Caco-2 (cell line): ENCODE measurements around the gene CACTIN. TPM values are rescaled to one million over a fixed set of nuclear protein-coding genes. Genes with fewer than 3 reads are reported as not detected.

Source experiments
- BruUV-seq: library from RNA; stranded (reverse); fragments of 400-500 nt; replicated peaks from 2 replicates; lab custom pipeline; 2021; lab: Mats Ljungman, UMichigan
- CTCF ChIA-PET: fragments of 300-600 bp; sonication (Branson Sonifier 250); formaldehyde crosslinking; loops from one replicate; lab custom pipeline; 2022; ENCODE audit warnings: antibody characterized with exemption; lab: Charles Lee
- POLR2A ChIA-PET: fragments of 300-600 bp; sonication (Branson Sonifier 250); formaldehyde crosslinking; loops from one replicate; lab custom pipeline; 2022; ENCODE audit warnings: antibody characterized with exemption; lab: Charles Lee
- DNase-seq, 2 experiments: peaks; one replicate each; pipeline versions ENCODE4 v3.0.0 to v3.0.0-alpha.2; 2020 to 2022
- H3K27me3 ChIP-seq: replicated peaks from 2 replicates; pipeline ENCODE4 v1.6.0; 2011; ENCODE audit warnings: low read length; ENCODE audit not compliant: control insufficient read depth, insufficient read depth
- H3K36me3 ChIP-seq: 2 replicates; pipeline ENCODE4 v1.5.1; 2011; ENCODE audit warnings: low read length; ENCODE audit not compliant: control insufficient read depth, insufficient read depth
- H3K4me1 ChIP-seq: fragments of 250-450 bp; sonication (Bioruptor Pico); 2 replicates; pipeline ENCODE4 v1.5.1; 2020; ENCODE audit warnings: mild to moderate bottlenecking
- H3K4me3 ChIP-seq: 2 replicates; pipeline ENCODE4 v1.5.1; 2011; ENCODE audit warnings: low read depth, mild to moderate bottlenecking, control low read depth, low read length
- H3K9me3 ChIP-seq: fragments of 250-450 bp; sonication (Bioruptor Pico); 2 replicates; pipeline ENCODE4 v1.5.1; 2020; ENCODE audit warnings: mild to moderate bottlenecking, moderate library complexity
- H3K27ac Mint-ChIP-seq: one replicate; pipeline ENCODE4 v1.8.0; 2022; ENCODE audit warnings: mixed read lengths; ENCODE audit not compliant: unreplicated experiment
- H3K27me3 Mint-ChIP-seq: one replicate; pipeline ENCODE4 v1.8.0; 2022; ENCODE audit warnings: mixed read lengths; ENCODE audit not compliant: insufficient read depth, unreplicated experiment
- H3K36me3 Mint-ChIP-seq: one replicate; pipeline ENCODE4 v1.8.0; 2022; ENCODE audit warnings: mild to moderate bottlenecking, mixed read lengths; ENCODE audit not compliant: insufficient read depth, unreplicated experiment
- H3K4me1 Mint-ChIP-seq: one replicate; pipeline ENCODE4 v1.8.0; 2022; ENCODE audit warnings: low read depth, mixed read lengths; ENCODE audit not compliant: unreplicated experiment
- H3K4me3 Mint-ChIP-seq: one replicate; pipeline ENCODE4 v1.8.0; 2022; ENCODE audit warnings: mild to moderate bottlenecking, moderate library complexity, mixed read lengths; ENCODE audit not compliant: unreplicated experiment
- H3K9me3 Mint-ChIP-seq: one replicate; pipeline ENCODE4 v1.8.0; 2022; ENCODE audit warnings: mixed read lengths; ENCODE audit not compliant: unreplicated experiment
- CTCF ChIP-seq, 2 experiments: fragments of 200-600 bp in 1 of 2; IDR thresholded peaks; 1 replicate in 1 of 2; 2 replicates in 1 of 2; pipeline versions ENCODE4 v1.5.1 to v1.8.0; 2011 to 2022; ENCODE audit warnings: antibody characterized with exemption in 1 of 2, control low read depth in 1 of 2, inconsistent platforms in 1 of 2, low read depth in 1 of 2, low read length in 1 of 2, mild to moderate bottlenecking in 1 of 2, moderate library complexity in 1 of 2; ENCODE audit not compliant: insufficient read depth in 1 of 2, severe bottlenecking in 1 of 2, unreplicated experiment in 1 of 2
- intact Hi-C: fragments of 100-400 bp; cut with micrococcal nuclease; formaldehyde crosslinking; loops from one replicate; pipeline ENCODE4 v1.10.0; 2022; ENCODE audit not compliant: unreplicated experiment
- total RNA-seq: library from RNA; stranded (reverse); gene quantifications from 2 replicates; pipeline ENCODE4 v1.2.3, GENCODE V29; 2022

Gene CACTIN
- total RNA-seq, 1 experiment from 2014 or later: 33.9 TPM

GRCh38 chr19:3653865-3654513 lies 27.4 kb upstream of the CACTIN start:
- intact Hi-C loops: no loop called here
- Mint-ChIP-seq H3K36me3 (peaks cover 18% of the 10 kb centered on the region), H3K27me3 (no peaks in the 10 kb centered on the region), H3K9me3 (no peaks in the 10 kb centered on the region), H3K4me1 (no peaks in the 10 kb centered on the region), H3K27ac (no peak overlapping the region), H3K4me3 (no peak overlapping the region)
- TF ChIP-seq CTCF (IDR thresholded peaks at IDR 0.05; ENCODE audit: insufficient read depth in 1 of 2, low read depth in 1 of 2, low read length in 1 of 2, severe bottlenecking in 1 of 2, unreplicated experiment in 1 of 2): no peak
- peak in 1 of 2 experiments; percentile 18 for DNase-seq
- BruUV-seq: no TSS peak
- Histone ChIP-seq H3K4me1 (no peaks in the 10 kb centered on the region), H3K27me3 (no peaks in the 10 kb centered on the region), H3K36me3 (no peaks in the 10 kb centered on the region), H3K4me3 (no peak overlapping the region), H3K9me3 (no peaks in the 10 kb centered on the region)
- ChIA-PET CTCF (interaction anchor here (0.5 kb wide), 1 partner anchor 200 kb away, joined by 3 read pairs; no protein-coding TSS in a partner anchor), POLR2A (no interaction called here)

GRCh38 chr19:3653081-3653795 lies 26.6 kb upstream of the CACTIN start:
- ChIA-PET POLR2A (no interaction called here), CTCF (interaction anchor here (0.5 kb wide), 1 partner anchor 200 kb away, joined by 3 read pairs; no protein-coding TSS in a partner anchor)
- H3K4me1 ChIP-seq: no peaks in the 10 kb centered on the region
- Mint-ChIP-seq H3K4me3 (no peak overlapping the region), H3K4me1 (no peaks in the 10 kb centered on the region), H3K27me3 (no peaks in the 10 kb centered on the region), H3K27ac (no peak overlapping the region), H3K9me3 (no peaks in the 10 kb centered on the region), H3K36me3 (peaks cover 18% of the 10 kb centered on the region)
- no peak overlapping the region for H3K4me3 ChIP-seq
- no peaks in the 10 kb centered on the region for H3K36me3 ChIP-seq
- H3K27me3 ChIP-seq: no peaks in the 10 kb centered on the region
- BruUV-seq: no TSS peak
- DNase-seq: no peak
- intact Hi-C loops: no loop called here
- no peak for TF ChIP-seq CTCF (IDR thresholded peaks at IDR 0.05; ENCODE audit: insufficient read depth in 1 of 2, low read depth in 1 of 2, low read length in 1 of 2, severe bottlenecking in 1 of 2, unreplicated experiment in 1 of 2)
- H3K9me3 ChIP-seq: no peaks in the 10 kb centered on the region

- POLR2A ChIA-PET: no interaction called here
- Mint-ChIP-seq H3K4me1 (no peaks in the 10 kb centered on the region), H3K27me3 (no peaks in the 10 kb centered on the region), H3K4me3 (no peak overlapping the region), H3K9me3 (no peaks in the 10 kb centered on the region), H3K36me3 (peaks cover 14% of the 10 kb centered on the region), H3K27ac (no peak overlapping the region)
- TF ChIP-seq CTCF (IDR thresholded peaks at IDR 0.05; ENCODE audit: insufficient read depth in 1 of 2, low read depth in 1 of 2, low read length in 1 of 2, severe bottlenecking in 1 of 2, unreplicated experiment in 1 of 2): no peak
- no TSS peak for BruUV-seq
- Histone ChIP-seq H3K27me3 (no peaks in the 10 kb centered on the region), H3K4me3 (no peak overlapping the region), H3K9me3 (no peaks in the 10 kb centered on the region), H3K4me1 (no peaks in the 10 kb centered on the region), H3K36me3 (no peaks in the 10 kb centered on the region)
- intact Hi-C loops: no loop called here
- CTCF ChIA-PET: no interaction called here
- no peak for DNase-seq
Measured at GRCh38 chr19:3652422-3652821, 25.8 kb upstream of the CACTIN start.
